GM19452 (cell line): Measurements from ENCODE around the gene MMEL1.
A peak's percentile ranks its signal among the peaks of the same experiment; 100 is the strongest.

Experiments used
- ATAC-seq: cut with Tn5 transposase; IDR thresholded peaks from one replicate; pipeline ENCODE4 v1.9.1; 2021; ENCODE audit not compliant: unreplicated experiment

MMEL1 gene

DNA sequence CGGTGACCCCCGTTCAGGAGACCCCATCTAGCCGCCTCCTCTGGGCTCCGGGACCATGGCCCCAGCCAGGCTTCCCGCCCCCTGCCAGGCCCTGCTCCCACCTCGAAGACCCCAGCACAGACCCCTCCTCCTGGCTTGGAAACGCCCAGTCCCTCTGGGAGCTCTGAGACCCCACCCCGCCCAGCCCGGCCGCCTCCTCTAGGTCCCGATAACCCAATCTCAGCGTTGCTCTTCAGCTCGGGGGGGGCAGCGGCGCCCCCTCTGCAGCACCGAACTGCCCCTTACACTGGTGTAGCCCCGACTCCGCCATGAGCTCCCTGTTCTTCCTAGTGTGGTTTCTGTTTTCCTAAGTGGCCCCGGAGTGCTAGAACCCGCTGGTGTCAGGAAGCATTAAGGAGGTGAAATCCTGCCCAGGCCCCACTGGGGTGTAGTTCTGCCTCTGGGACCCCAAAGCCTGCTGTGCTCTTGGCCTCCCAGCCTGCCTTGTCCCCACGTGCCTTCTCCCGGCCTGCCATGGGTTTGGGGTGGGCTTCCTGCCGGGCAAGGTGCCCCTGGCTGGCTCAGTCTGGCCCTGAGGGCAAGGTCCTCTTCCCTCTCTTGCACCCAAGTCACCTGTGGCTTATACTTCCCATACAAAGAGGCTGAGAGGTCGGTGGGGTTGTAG is 10.7 kb upstream of the MMEL1 start:
- peak; percentile 3 for ATAC-seq

DNA sequence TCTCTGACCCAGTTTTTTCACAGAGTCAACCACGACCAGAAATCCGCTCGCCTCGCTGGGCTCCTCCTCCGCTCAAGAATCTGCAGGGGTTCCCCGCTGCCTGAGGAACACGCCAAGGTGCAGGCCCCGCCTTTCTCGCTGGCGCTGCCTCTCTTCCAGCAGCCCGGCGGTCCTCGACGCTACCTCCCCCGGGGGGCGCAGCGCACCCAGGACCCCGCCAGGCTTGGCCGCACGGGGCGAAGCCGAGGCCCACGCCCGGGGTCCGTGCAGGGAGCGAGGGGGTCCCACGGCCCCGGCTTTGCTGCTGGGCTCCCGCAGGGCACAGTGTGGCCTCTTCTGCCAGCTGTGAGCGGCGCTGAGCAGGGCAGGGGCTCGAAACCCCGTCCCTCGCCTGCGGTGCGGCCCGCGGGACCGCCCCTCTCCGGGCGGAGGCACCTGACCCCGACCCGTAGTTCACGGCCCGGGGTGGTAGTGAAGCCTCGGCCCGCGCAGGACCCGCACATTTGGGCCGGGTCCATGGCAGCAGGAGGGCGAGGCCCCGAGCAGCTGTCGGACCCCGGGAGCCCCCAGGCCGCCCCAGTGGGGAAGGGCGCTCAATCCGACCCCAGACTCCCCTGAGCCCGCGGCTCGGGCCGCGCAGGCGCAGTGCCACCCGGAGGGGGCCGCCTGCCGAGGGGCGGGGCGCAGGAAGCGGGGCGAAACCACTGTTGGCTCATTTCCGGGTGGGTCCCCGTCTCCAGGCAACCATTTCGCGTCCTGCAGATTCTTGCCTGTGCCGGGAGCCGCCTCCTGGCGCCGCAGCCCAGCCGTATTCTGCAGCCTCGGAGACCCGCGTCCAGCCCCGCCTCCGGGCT is 10.0 kb upstream of the MMEL1 start:
- ATAC-seq = peak; percentile 83

DNA sequence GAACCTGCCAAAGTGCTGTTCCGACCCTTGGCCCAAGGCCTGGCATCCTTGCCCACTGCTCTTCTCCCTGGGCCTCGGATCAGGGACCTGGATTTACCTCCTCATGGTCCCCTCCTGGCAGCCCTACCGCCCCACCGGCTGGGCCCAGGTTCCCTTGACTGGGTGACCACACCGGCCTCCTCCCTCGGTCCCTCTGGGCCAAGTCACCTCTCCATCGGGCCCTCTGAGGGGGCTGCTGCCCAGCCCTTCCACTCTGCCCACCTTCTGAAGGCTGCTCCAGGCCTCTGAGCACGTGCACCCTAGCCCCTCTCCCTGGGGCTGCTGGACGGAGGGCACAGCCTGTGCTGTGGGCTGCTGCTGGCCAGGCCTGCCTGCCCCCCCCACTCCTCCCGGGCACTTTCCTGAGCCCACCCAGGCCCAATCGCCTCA is 9.3 kb upstream of the MMEL1 start:
- ATAC-seq = no peak

DNA sequence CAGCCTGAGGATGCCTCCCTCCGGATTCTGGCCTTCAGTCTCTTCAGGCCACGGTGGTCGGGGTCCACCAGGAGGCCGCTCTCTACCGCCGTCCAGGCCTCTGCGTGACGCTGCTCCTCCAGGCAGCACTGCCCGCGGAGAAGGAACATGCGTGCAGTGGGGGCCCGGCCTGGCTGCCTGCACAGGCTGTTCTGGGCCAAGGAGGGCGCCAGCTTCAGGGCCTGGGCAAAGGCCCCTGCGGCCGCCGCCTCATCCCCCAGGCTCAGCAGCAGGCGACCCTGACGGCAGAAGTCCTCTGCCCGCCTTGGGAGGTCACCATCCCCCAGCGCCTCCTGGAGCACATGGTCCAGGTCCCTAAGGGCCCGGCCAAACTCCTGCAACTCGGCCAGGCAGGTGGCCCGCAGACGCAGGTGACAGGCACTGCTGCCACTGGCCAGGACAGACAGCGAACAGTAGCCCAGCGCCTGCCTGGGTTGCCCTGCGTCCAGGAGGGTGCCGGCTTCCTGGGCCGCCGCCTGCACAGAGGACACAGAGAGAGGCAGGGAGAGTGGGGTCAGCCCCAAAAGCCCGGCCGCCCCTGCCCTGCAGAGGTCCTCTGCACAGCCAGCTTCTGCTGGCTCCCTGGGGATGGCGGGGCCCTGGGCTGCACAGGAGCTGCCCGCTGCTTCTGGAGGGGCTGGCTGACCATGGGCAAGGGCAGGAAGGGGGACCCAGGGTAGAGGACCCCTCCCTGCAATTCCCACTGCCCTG is 8.7 kb upstream of the MMEL1 start:
- no peak for ATAC-seq

DNA sequence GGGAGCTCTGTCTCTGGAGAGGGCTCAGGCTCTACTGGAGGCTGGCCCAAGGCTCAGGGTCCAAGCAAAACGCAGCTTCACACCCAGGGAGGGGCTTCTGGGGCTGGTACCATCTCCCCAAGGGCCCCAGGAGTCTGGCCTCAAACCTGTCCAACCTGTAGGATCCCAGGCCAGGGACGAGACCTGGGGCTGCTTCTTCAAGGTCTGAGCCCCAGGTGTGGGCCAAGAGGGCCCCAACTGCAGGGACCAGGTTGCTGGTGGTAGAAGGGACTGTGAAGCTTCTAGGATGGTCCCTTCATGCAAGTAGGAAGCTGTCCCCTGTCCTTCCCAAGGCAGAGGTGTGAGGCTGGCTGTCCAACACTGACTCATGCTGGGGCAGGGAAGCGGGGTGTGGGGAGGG is 7.8 kb upstream of the MMEL1 start:
- ATAC-seq = no peak

DNA sequence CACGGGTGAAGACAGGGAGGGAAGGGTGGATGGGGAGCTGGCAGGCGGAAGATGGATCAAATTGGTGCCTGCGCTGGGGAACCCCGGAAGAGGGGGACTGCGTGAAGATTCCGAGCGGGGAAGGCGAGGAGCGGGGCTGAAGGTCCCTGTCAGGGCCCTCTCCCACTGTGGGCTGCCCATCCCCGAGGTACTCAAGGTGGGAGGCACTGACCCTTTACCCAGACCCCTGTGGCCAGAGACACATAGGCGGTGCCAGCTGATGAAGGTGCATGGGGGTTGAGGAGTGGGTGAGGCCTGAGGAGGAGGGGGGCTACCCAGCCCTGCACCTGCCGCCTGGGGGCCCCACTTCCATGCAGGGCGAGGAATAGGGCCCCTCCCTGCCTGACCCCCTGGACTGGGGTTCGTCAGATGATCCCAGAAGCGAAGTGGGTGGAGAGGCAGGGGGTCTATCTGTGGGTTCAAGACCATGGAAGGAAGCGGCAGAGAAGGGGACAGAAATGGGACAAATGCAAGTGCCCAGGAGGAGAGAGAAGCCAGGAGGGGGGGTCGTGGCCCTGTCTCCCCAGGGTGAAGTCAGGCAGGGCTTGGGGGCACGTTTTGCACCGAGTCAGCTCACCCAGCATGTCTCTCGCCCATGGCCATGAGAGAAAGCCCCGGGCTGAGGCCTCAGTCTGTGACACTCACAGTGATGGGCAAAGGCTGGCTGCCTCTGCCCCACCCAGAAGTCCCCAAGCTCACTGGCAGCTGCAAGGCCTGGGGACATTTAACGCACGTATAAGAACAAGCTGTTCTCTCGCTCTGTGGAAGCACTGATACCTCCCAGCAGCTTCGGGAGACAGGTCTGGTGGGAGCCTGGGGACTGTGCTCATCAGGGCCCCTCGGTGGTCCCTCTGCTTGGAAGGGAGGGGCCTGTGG is 7.0 kb upstream of the MMEL1 start:
- no peak for ATAC-seq

DNA sequence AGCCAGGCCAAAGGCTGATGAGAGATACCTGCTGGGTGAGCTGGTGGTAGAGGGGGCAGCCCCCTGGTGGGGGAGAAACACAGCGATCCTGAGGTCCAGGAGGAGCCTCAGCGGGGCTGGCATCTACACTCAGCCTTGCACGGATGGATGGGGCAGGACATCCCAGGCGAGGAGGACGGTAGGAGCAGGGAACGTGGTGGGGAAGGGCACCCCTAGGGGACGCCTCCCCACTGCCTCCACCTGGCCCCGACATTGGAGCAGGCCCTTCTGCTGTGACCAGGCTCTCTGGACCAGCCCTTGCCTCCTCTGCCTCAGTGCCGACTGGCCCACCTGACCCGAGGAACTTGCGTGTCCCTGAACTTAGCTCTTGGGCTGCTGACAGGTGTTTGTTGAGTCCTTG is 6.4 kb upstream of the MMEL1 start:
- ATAC-seq = no peak

DNA sequence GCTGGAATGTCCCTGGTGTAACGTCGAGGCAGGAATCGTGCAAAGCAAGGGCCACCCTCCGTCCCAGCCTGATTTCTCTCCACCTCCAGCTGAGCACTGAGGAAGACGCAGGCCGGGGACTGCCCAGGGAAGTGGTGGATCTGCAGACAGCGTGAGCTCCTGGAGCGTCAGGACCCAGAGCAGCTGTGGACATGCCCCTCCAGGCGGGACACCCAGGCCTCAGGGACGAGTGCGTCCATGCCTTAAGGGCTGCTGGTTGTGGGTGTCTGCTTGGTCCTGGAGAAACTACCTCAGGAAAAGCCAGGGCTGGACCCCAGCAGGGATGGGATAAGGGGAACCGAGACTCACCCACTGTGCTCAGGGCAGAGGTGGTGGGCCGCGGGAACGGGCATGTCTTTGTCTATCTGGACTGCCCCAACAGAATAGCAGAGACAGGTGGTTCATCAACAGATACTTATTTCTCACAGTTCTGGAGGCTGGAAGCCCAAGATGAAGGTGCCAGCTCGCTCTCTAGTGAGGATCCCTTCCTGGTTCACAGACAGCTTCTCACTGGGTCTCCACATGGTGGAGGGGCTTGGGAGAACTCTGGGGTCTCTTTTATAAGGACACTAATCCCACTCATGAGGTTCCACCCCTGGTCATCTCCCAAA is 5.8 kb upstream of the MMEL1 start:
- ATAC-seq = no peak

DNA sequence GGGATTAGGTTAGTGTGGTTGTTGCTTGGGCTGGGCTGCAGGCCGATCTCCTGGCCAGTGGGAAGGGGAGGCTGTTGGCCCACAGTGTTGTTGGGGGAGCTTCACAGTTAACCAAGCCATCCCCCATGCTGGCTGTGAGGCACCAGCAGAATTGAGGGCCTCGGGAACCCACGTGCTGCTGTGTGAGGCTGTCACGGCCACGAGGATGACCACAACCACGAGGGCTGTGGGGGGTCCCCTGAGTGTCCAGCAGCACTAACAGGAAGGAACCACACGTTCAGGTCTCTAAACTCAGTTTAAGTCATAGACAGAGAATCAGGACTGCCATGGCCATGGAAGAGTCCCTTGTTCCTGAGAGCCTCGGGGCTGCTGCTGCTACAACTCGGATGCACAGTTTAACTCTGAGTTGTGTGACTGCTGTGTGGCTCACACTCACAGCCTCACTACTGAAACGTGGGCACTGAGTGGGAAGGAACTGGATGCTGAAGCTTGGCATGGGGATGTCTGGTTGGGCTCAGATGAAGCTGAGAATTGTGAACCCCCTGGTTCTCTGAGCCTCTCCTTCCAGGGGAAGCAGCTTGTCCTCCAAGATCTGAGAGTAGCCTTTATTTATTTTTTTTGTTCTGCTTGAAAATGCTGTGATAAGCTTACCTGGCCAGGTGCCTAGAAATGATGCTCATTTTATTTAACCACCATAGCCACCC is 4.8 kb upstream of the MMEL1 start:
- ATAC-seq = no peak

DNA sequence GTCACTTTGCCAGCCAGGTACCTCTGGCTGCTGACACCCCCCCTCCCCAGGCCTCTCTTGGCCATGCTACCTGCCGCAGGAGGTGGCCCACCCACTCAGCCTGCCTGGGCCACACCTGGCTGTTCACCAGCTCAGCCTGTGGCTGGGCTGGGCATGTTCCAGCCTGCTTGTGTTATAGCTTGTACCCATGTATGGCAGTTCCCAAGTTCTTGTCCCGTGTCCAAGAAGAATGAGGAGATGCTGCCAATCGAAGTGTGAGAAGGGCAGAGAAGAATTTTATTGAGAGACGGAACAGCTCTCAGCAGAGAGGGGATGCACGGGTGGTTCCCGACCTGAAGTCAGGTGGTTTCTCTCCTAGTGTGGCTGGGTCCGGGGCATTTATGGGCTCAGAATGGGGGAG is 3.9 kb upstream of the MMEL1 start:
- no peak for ATAC-seq

DNA sequence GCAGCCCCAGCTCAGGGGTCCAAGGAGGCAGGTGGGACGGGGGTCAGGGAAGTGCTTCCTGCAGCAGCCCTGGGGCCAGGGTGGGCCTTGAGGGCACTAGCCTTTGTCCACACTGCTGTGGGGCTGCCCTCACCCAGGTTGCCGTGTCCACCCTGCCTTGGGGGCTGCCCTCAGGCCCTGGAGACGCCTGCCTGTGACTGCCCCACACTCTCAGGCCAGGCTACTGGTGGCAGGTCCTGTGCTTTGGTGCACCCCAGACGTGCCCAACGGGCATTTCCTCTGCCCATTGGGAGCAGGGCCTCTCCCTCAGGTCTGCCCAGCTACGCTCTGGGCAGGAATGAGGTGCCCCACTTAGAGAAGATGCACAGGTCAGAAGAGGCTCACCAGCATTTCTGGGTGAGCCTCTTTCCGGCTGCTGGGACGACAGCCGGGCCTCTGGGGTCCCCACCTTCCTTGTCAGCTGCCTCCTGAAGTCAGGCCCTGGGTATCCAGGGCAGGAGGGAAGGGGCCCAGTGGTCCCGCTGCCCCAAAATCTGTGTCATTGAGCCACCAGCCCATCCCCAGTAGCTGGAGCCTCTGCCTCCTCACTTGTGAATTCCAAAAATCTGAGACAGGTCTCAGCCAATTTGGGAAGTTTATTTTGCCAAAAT is 2.7 kb upstream of the MMEL1 start:
- no peak for ATAC-seq

DNA sequence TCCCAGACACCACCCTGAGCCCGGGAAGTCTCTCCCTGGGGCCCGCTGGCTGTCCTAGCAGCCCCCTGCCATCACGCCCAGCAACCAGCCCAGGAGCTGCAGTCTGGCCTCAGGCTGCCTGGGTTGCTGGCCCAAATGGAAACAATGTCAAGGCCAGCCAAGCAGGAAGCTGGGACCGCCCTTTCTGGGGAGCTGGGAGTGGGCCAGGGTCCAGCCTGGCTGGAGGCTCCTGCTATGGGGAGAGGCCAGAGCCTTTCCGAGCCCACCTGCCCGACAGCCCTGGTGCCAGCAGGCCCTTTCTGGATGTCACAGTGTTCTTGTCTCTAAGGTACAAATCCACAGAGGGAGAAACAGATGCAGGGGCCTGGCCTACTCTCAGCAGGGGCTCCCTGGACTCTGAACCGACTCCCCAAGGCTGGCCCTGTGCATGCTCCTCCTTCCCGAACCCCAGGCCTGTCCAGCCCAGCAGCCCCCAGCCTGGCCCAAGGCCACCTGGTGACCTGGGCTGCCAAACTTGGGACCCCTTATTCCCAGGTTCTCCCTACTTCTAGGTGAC is 1.2 kb upstream of the MMEL1 start:
- ATAC-seq = no peak

DNA sequence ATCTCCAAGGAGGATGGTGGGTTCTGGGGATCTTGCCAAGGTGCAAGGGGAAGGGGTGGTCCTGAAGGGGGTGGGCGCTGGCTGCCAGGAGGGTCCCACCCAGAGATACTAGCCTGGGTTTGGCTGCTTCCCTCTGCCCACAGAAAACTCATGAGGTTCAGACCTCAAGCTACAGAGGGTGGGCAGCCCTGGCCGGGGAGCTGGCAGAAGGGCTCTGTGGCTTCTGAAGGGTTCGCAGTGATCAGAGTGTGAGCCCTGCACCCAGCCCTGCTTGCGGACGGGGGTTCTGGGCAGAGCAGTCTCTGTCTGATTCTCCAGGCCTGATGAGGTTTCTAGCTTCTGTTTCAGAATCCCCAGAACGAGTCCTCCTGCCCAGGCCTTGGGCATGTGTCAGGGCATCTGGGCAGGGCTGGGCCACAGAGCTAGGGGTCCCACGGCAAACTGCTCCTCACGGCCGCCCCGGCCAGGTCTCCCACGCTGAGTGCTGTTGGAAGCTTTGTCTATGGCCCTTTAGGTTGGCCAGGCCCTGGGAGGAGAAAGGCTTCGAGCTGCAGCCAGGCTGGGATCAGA is 635 bp upstream of the MMEL1 start:
- ATAC-seq = no peak

DNA sequence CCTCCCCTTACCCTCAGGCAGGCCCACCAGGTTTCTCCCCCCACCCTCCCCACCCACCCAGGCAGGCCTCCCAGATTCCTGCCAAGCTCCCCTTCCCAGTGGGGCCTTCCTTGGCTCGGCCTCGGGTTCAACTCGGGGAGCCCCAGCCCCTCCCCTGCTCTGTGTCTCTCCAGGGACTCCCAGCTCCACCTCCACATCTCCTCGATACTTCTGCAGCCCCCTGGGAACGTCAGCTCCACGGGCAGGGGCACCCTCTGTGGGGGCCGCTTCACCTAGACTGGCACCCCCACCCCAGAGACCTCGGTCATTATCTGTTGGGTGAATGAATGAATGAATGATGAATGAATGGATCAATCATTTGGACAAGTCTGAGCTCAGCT is 775 bp downstream of the MMEL1 start:
- no peak for ATAC-seq

DNA sequence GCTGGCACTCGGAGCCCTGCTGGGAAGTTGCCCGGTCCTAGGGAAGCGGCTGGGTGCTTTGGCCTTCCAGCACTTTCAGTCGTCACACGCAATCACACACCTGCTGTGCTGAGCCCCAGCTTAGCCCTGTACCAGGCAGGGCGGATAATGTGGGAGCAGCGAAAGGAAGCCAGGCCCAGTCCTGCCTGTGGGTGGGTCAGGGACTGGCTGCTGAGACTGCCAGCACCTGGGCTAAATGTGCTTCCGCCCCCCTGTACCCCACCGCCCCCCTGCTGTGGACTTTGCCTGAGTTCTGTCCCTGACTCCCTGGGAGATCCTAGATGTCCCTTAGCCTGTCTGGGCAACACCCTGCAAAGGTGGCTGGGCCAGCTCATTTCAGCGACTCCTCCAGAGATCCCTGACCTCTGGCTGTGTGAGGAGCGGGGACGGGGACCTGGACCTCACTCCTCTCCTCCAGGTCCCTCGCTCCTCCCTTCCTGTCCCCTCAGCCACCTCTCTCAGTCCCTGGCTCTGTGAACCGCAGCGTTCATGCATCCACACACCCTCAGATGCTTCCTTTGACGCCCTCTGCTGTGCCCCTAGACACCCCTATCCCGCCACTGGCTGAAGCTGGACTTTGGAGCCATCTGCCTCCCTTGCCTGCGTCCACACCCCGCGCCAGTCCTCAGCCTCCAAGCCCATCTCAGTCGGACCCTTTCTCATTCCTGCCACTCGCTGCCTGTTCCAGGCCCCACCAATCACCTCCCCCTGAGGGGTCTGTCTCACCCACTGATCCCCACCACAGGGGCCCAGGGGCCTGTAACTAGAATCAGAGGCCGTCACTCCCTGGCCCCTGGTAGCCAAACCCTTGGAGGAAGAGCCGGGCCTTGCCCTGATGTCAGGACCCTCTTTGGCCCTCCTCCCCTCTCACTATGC is 1.4 kb downstream of the MMEL1 start:
- no peak for ATAC-seq

DNA sequence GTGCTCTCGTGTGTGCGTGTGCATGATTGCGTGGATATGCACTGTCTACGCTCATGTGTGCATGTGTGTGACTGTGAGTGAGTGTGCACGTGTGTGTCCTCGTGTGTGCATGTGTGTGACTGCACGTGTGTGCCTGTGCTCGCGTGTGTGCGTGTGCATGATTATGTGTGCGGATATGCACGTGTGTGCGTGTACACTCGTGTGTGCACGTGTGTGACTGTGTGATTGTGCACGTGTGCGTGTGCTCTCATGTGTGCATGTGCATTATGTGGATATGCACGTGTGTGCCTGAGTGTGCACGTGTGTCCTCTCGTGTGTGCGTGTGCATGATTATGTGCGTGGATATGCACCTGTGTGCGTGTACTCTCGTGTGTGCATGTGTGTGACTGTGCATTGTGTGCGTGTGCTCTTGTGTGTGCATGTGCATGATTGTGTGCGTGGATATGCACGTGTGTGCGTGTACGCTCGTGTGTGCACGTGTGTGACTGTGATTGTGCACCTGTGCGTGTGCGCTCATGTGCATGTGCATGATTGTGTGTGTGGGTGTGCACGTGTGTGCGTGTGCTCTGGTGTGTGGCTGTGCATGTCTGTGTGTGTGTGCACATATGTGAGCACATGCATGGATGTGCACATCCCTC is 2.2 kb downstream of the MMEL1 start:
- ATAC-seq = no peak
